Hematopoietic multipotent progenitor cell treated with erythropoietin and hydrocortisone succinate and interleukin-3 and kit ligand, for 17 days (in vitro differentiated cells): ENCODE measurements around the gene MC2R.

ENCODE experiments used
- DNase-seq: peaks from one replicate; pipeline ENCODE4 v3.0.0-alpha.2; 2015; ENCODE audit warnings: low spot score

The MC2R gene

GRCh38 chr18:13915391-13915790, at the start of gene MC2R:
MC2R (minus strand) TSS chr18:13915536; CDS start chr18:13885518, 30,018 bp downstream.
- no peak for DNase-seq

GRCh38 chr18:13945811-13946210, 30.5 kb upstream of the MC2R start:
- DNase-seq, result no peak

GRCh38 chr18:13943338-13943737, 28.0 kb upstream of the MC2R start:
- no peak for DNase-seq

- DNase-seq, result no peak
These were observed 25.0 kb upstream of the MC2R start for GRCh38 chr18:13940326-13940725.

- no peak for DNase-seq
These were observed 19.3 kb upstream of the MC2R start for GRCh38 chr18:13934676-13935075.

- DNase-seq, result no peak
These were observed 18.7 kb upstream of the MC2R start for GRCh38 chr18:13934058-13934457.

- no peak for DNase-seq
These were observed 17.1 kb upstream of the MC2R start for GRCh38 chr18:13932285-13933025.

GRCh38 chr18:13930964-13931363, 15.6 kb upstream of the MC2R start:
- DNase-seq, result no peak

GRCh38 chr18:13923221-13923620, 7.9 kb upstream of the MC2R start:
- no peak for DNase-seq

- no peak for DNase-seq
These were observed 3.6 kb upstream of the MC2R start for GRCh38 chr18:13918898-13919297.

GRCh38 chr18:13917401-13917800, 2.1 kb upstream of the MC2R start:
- DNase-seq, result no peak

- no peak for DNase-seq
These were observed 1.2 kb upstream of the MC2R start for GRCh38 chr18:13916559-13916958.

- DNase-seq, result no peak
These were observed 677 bp upstream of the MC2R start for GRCh38 chr18:13915995-13916431.

- no peak for DNase-seq
These were observed 580 bp downstream of the MC2R start for GRCh38 chr18:13914756-13915155.

GRCh38 chr18:13914170-13914569, 1.2 kb downstream of the MC2R start:
- no peak for DNase-seq

- DNase-seq, result no peak
These were observed 2.1 kb downstream of the MC2R start for GRCh38 chr18:13913205-13913604.

- DNase-seq, result no peak
These were observed 2.7 kb downstream of the MC2R start for GRCh38 chr18:13912601-13913000.

- no peak for DNase-seq
These were observed 4.3 kb downstream of the MC2R start for GRCh38 chr18:13910986-13911385.

GRCh38 chr18:13910501-13910900, 4.8 kb downstream of the MC2R start:
- no peak for DNase-seq

GRCh38 chr18:13909141-13909940, 6.0 kb downstream of the MC2R start:
- no peak for DNase-seq

- DNase-seq, result no peak
These were observed 14.7 kb downstream of the MC2R start for GRCh38 chr18:13900633-13901032.

GRCh38 chr18:13895505-13896033, 19.8 kb downstream of the MC2R start:
- DNase-seq, result no peak

GRCh38 chr18:13894531-13894930, 20.8 kb downstream of the MC2R start:
- no peak for DNase-seq
